Midbrain (tissue), 1 donor: ENCODE data around the gene ANKLE1.

Experiments used
- DNase-seq: peaks from one replicate; lab custom pipeline; 2025; lab: John Stamatoyannopoulos, UW

The ANKLE1 gene

GRCh38 chr19:17281391-17282304, at the start of gene ANKLE1:
ANKLE1 (plus strand) TSS chr19:17281901; CDS start chr19:17281921, 20 bp downstream.
- no peak for DNase-seq

DNA sequence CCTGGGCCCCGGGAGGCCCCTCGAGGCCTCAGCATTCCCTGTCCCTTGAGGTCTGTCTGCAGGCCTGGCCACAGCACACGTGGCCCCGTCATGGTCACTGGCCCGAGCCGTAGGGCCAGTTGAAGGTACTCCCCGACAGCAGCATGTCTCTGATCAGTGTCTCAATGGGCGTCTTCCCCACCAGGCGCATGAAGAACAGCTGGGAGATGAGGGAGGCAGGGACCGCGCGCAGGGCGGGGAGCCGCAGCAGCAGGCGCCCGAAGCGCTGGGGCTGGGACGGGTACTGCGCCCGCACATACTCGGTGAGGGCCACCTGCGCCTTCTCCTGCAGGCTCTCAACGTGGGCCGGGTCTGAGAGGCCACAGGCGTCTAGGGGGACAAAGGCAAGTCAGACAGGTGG, 49.4 kb upstream of the ANKLE1 start:
- DNase-seq, result no peak

DNA sequence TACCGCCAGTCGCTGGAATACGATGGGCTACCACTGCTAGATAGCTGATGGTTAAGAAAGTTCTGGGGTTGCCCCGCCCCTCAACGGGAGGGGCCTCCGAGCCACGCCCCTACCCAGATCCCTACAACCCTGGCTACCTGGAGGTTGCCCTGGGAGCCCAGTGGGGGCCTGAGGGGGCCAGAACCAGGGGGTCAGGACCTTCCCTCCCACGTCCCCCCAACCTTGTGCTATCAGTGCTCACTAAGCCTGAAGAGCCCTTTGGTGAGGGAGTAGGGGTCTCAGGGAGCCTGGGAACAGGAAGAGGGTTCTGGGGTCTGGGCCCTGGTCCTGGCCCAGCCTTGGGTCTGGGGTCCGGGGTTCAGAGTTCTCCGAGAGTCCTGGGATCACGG, 46.8 kb upstream of the ANKLE1 start:
- DNase-seq, result peak; percentile 5

GRCh38 chr19:17235300-17235970, 46.3 kb upstream of the ANKLE1 start:
- DNase-seq, result peak; percentile 54

GRCh38 chr19:17235971-17236777, 45.5 kb upstream of the ANKLE1 start:
- no peak for DNase-seq

GRCh38 chr19:17236811-17237543, 44.7 kb upstream of the ANKLE1 start:
- DNase-seq, result no peak

DNA sequence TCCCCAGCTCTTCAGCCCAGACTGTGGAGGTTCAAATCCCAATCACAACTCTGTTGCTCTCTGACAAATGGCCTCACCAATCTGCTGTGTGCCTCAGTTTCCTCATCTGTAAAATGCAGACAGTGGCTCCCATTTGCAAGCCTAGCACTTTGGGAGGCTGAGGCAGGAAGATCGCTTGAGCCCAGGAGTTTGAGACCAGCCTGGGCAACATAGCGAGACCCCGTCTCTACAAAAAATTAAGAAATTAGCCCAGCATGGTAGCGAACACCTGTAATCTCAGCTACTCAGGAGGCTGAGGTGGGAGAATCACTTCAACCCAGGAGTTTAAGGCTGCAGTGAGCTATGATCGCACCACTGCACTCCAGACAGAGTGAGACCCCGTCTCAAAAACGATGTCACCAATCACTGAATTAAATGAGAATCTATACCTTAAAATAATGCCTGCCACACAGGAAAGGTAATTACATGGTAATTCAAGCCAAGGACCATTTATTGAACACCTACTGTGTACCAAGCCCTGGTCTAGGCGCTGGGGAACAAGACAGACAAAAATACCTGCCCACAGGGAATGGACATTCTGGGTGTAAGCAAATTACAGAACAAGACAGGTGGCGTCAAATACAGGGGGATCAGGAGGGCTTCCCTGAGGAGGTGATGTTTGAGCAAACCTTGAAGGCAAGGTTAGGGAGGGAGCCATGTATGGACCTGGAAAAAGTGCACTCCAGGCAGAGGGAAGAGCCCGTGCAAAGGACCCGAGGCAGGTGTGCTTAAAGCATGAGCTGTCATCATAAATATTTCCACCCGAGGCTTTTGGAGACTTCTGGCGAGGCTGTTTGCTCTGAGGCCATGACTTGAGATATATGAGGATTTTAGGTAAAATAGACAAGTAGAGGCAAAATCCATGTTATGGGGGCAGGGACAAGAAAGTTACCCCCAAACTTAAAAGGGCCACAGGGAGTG, 43.7 kb upstream of the ANKLE1 start:
- DNase-seq, result no peak

GRCh38 chr19:17240062-17240752, 41.5 kb upstream of the ANKLE1 start:
- no peak for DNase-seq

GRCh38 chr19:17240826-17241399, 40.8 kb upstream of the ANKLE1 start:
- DNase-seq, result no peak

DNA sequence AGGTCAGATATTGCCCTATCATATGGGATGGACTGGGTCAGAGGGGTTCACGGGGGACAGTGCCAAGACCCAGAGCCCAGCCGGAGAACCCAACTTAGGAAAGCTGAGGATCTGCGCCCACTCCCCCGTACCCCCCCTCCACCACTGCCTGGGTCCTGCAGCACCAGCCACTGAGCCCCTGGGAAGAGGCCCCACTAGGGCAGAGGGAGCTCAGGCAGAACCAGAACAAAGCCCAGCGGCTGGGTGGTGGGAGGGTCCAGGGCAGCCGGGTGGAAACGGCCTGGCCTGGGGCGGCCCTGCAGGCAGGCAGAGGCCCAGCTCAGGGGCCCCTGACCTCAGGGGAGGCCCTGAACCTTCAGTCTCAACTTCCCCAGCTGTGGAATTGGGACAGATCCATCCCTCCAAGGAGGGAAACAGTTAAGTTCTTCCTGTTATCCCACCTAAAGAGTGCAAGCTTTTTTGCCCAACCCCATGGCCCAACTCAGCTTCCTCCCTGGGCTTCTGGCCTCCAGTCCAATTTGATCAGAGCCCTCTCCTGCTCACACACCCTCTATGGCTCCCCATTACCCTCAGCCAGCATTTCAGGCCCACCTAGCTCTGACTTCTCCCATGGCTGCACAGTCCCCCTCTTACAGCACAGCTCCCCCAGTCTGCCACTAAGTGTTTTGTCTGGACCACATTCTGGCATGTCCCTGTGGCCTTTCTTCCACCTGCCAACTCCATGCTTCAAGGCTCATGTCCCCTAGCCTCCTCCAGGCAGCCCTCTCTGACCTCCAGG, 39.1 kb upstream of the ANKLE1 start:
- DNase-seq, result no peak

DNA sequence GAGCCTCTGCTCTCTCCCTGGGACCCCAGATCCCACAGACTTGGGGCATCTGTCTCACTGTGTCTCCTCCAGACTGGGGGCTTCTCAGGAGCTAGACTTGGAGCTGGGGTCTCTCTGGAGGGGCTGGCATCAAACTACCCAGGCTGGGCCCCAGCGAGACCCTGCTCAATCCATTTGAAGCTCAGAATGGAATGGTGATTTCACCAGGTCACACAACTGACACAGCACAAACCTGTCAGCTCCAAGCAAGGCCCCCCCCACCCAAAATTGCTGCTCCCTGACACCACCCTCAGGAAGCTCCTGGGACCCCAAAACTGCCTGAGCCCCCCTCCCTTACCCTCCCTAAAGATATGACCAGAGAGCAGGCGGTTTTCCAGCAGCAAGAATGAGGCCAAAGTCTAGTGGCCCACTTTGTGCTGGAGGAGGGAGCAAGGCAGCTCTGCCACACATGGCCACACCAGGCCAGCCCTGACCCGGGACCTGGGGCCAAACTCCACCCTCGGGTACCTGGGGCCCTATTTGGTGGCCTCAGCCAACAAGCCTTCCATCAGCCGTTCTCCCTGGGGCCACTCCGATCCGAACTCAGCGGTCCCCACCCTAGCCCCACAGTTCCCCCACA, 38.4 kb upstream of the ANKLE1 start:
- DNase-seq, result no peak

DNA sequence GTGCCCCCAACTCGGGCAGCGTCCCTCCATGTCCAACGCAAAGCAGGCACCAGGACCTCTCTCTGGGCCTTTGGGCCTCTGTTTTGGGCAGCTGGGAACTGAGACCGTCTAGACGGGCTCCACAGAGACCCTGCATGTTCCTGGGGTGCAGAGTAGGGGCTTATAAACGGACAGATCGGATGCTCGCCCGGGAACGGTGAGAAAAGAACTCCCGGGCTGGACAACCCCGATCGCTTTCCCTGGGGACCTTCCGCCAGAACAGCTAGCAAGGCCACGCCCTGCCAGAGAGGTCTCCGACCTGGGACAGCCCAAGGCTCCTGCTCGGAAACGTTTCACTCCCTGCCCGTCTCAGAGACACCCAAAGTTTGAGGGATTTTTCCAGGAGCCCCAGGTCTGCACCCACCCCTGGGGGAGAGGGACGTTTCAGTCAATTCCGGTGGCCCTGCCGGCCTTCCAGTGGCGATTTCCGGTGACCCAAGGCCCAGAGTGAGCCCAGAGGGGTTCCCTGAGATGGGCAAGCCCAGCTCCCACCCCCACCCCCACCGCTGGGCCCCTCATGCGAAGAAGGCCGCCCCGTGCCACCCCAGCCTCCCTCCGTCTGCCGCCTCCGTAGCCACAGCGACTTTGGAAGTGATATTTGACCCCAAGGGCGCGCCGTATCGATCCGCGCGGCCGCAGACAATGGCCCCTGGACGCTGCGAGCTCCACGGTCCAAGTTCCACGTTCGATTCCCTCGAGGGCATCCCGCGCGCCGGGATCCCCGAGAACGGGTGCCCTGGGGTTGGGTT, 37.7 kb upstream of the ANKLE1 start:
- DNase-seq, result no peak

DNA sequence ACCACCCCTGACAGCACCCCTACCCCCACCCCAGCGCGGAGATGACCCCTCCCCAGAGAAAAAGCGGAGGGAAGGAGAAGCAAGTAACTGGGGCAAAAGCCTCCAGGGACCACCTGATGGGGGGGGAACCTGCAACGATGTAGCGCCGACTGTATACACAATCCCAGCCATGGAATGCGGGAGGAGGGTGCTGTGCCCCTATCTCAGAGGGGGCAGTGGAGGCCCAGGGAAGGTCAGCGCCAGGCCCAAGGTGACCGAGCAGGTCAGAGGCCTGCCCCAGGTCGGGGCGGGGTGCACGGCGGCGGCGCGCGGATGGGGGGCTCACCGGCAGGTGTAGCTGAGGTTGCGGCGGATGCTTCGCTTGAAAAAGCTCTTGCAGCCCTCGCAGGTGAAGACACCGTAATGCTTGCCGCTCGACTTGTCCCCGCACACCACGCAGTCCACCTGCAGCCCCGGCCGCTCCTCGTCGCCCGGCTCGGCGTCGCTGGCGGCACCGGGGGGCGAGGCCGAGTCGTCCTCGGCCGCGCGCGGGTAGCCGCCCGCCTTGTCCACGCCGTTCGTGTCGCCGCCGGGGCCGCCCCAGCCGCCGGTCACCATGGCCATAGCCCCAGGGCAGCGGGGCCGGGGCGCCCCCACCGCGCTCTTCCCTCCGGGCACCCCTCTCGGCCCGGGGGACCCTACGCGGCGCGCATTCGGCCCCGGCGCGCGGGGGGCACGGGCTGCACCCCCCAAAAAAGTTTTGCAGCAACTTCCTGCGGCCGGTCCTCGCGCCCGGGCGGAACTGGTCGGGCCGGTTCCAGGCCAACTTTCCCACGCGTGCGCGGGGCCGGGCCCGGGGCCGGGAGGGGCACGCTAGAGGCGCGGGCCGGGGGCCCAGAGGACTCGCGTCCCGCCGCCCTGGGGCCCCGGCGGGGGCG, 36.8 kb upstream of the ANKLE1 start:
- DNase-seq, result no peak

DNA sequence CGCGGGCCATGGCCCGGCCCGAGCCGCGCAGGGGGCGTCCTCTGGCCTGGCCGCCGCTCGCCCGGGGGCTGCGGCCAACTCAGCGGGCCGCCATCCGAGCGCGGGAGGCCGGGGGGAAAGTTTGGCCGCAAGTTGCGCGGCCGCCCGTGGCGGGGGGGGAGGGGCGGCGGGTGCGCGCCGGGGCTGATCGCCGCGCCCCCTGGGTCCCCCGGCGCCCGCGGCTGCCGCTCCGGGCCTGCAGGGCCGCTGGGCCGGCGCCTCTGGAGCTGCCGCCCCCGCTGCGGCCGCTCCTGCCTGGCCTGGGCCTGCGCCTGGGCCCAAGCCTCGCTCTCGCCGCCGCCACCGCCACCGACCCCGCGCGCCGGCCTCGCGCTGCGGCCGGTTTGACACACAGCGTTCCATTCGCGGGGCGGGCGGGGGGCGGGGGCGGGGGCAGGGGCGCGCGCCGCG, 36.1 kb upstream of the ANKLE1 start, which contains the start of gene NR2F6:
NR2F6 (minus strand) TSS at position 385 of the 450 bp plus-strand sequence. CDS start 699 bp downstream, outside the sequence.
- DNase-seq, result no peak

- peak; percentile 37 for DNase-seq
Measured at GRCh38 chr19:17246681-17247425, 34.8 kb upstream of the ANKLE1 start.
